Lower leg skin (tissue), 4 donors: ENCODE data around the gene ADM2. TPM values are rescaled to one million over a fixed set of nuclear protein-coding genes. Genes with fewer than 3 reads are reported as not detected.

ENCODE experiments used
- DNase-seq, 2 donors: peaks; one replicate each; pipeline ENCODE4 v3.0.0-alpha.2; 2019; ENCODE audit warnings: low spot score in 2 of 2
- H3K4me3 ChIP-seq: fragments of 200-600 bp; sonication (generic); 2 replicates; pipeline ENCODE4 v1.5.1; 2017; ENCODE audit warnings: mild to moderate bottlenecking, low read depth; ENCODE audit not compliant: poor library complexity, severe bottlenecking
- POLR2A ChIP-seq, 2 donors: fragments of 450-650 bp; IDR thresholded peaks; one replicate each; pipeline ENCODE4 v1.6.1; 2016 to 2017; ENCODE audit warnings: antibody characterized with exemption in 2 of 2, mild to moderate bottlenecking in 1 of 2, moderate library complexity in 1 of 2
- WGBS, 2 donors: methylation state at CpG; one replicate each; pipeline ENCODE4 v1.1.5; 2018; 5-methylcytosine and 5-hydroxymethylcytosine counted together
- intact Hi-C: fragments of 100-400 bp; cut with DNase I; formaldehyde crosslinking; loops from one replicate; pipeline ENCODE4 v1.15.0; 2023; ENCODE audit warnings: low total_unique reads
- total RNA-seq, 4 donors: library from RNA; depleted of rRNA; stranded (reverse); fragments of >200 nt; gene quantifications; one replicate each; pipeline ENCODE4 v1.1.0, GENCODE V29; 2016
- TF ChIP-seq, protein P1 (sequence below), 3 donors: fragments of 450-650 bp; IDR thresholded peaks; one replicate each; pipeline ENCODE4 v1.5.1; 2016; ENCODE audit warnings: antibody characterized with exemption in 3 of 3, mild to moderate bottlenecking in 3 of 3, moderate library complexity in 2 of 3

Gene ADM2
- total RNA-seq, 4 donors from 2014 or later = 0.19 to 0.56 (median 0.52) TPM; not detected in 1

DNA sequence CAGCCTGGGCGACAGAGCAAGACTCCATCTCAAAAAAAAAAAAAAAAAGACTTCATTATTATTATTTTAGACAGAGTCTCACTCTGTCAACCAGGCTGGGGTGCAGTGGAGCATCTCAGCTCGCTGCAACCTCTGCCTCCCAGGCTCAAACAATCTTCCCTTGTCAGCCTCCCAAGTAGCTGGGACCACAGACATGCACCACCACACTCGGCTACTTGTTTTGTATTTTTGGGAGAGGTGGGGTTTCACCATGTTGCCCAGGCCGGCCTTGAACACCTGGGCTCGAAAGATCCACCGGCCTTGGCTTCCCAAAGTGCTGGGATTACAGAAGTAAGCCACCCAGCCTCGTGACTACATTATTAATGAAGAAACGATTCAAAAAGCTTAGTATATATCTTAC lies 53.8 kb downstream of the ADM2 start:
- WGBS, 2 donors = 89 to 92% methylated on average over 8 of the region's 8 CpGs
- no peak overlapping the region for H3K4me3 ChIP-seq
- no peak for TF ChIP-seq POLR2A (IDR thresholded peaks at IDR 0.05)
- TF ChIP-seq, protein P1, sequence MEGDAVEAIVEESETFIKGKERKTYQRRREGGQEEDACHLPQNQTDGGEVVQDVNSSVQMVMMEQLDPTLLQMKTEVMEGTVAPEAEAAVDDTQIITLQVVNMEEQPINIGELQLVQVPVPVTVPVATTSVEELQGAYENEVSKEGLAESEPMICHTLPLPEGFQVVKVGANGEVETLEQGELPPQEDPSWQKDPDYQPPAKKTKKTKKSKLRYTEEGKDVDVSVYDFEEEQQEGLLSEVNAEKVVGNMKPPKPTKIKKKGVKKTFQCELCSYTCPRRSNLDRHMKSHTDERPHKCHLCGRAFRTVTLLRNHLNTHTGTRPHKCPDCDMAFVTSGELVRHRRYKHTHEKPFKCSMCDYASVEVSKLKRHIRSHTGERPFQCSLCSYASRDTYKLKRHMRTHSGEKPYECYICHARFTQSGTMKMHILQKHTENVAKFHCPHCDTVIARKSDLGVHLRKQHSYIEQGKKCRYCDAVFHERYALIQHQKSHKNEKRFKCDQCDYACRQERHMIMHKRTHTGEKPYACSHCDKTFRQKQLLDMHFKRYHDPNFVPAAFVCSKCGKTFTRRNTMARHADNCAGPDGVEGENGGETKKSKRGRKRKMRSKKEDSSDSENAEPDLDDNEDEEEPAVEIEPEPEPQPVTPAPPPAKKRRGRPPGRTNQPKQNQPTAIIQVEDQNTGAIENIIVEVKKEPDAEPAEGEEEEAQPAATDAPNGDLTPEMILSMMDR (IDR thresholded peaks at IDR 0.05) = no peak
- no peak for DNase-seq
- intact Hi-C loops = no loop called here

Other genes starting within 250 kb of the ADM2 start
- 10 to 100 TPM; 37.1 to 67.0 (median 52.5) TPM for gene TUBGCP6, start 236.5 kb upstream of the ADM2 start, total RNA-seq
- 10 to 100 TPM; 36.4 to 60.7 (median 45.7) TPM for gene HDAC10, start 230.3 kb upstream of the ADM2 start, total RNA-seq
- 1 to 10 TPM in 3 of 4 donors, under 1 TPM in 1; 0.99 to 3.5 (median 1.8) TPM for gene MAPK12, start 219.9 kb upstream of the ADM2 start, total RNA-seq
- gene MAPK11, start 211.2 kb upstream of the ADM2 start, total RNA-seq = 1 to 10 TPM in 3 of 4 donors, under 1 TPM in 1; 0.65 to 8.1 (median 2.9) TPM
- gene PLXNB2, start 173.9 kb upstream of the ADM2 start, total RNA-seq = 100 to 1,000 TPM; 105 to 199 (median 155) TPM
- gene DENND6B, start 154.5 kb upstream of the ADM2 start, total RNA-seq = 1 to 10 TPM in 3 of 4 donors, under 1 TPM in 1; 0.97 to 8.8 (median 6.5) TPM
- gene PPP6R2, start 138.2 kb upstream of the ADM2 start, total RNA-seq = 10 to 100 TPM; 32.0 to 56.3 (median 50.9) TPM
- 100 to 1,000 TPM in 2 of 4 donors, 10 to 100 TPM in 2; 70.8 to 123 (median 87.2) TPM for gene SBF1, start 6.5 kb upstream of the ADM2 start, total RNA-seq
- gene MIOX, start 5.3 kb downstream of the ADM2 start, total RNA-seq = not detected
- gene LMF2, start 26.2 kb downstream of the ADM2 start, total RNA-seq = 10 to 100 TPM; 34.8 to 47.2 (median 38.8) TPM
- gene NCAPH2, start 26.7 kb downstream of the ADM2 start, total RNA-seq = 10 to 100 TPM; 40.7 to 54.3 (median 41.5) TPM
- 1 to 10 TPM; 1.5 to 9.4 (median 4.4) TPM for gene SCO2, start 44.1 kb downstream of the ADM2 start, total RNA-seq
- 10 to 100 TPM; 23.6 to 63.3 (median 33.5) TPM for gene TYMP, start 48.5 kb downstream of the ADM2 start, total RNA-seq
- gene KLHDC7B, start 64.4 kb downstream of the ADM2 start, total RNA-seq = under 1 TPM in 2 of 4 donors, not detected in 2; 0.07 to 0.10 TPM
- not detected for gene SYCE3, start 81.4 kb downstream of the ADM2 start, total RNA-seq
- gene CPT1B, start 96.9 kb downstream of the ADM2 start, total RNA-seq = 10 to 100 TPM in 1 of 4 donors, 1 to 10 TPM in 3; 4.7 to 12.0 (median 6.8) TPM
- 10 to 100 TPM; 47.0 to 71.3 (median 66.4) TPM for gene CHKB, start 101.3 kb downstream of the ADM2 start, total RNA-seq
- 1 to 10 TPM; 2.1 to 5.4 (median 3.6) TPM for gene MAPK8IP2, start 119.2 kb downstream of the ADM2 start, total RNA-seq
- 10 to 100 TPM; 23.3 to 51.8 (median 30.4) TPM for gene ARSA, start 146.6 kb downstream of the ADM2 start, total RNA-seq
- gene SHANK3, start 191.3 kb downstream of the ADM2 start, total RNA-seq = 1 to 10 TPM; 4.0 to 8.9 (median 6.8) TPM